Suprapubic skin (tissue), 4 donors: Measurements from ENCODE around the gene C2CD4D. TPM values are rescaled to one million over a fixed set of nuclear protein-coding genes. Genes with fewer than 3 reads are reported as not detected.

Experiments used
- DNase-seq, 2 donors: peaks; one replicate each; pipeline ENCODE4 v3.0.0-alpha.2; 2019; ENCODE audit warnings: low spot score in 2 of 2
- H3K27ac ChIP-seq: fragments of 200-600 bp; sonication (generic); one replicate; pipeline ENCODE4 v1.5.1; 2019
- H3K27me3 ChIP-seq: fragments of 200-600 bp; sonication (generic); one replicate; pipeline ENCODE4 v1.5.1; 2019
- H3K36me3 ChIP-seq: fragments of 200-600 bp; sonication (generic); one replicate; pipeline ENCODE4 v1.5.1; 2019
- H3K4me1 ChIP-seq: fragments of 200-600 bp; sonication (generic); one replicate; pipeline ENCODE4 v1.5.1; 2019
- H3K4me3 ChIP-seq: fragments of 200-600 bp; sonication (generic); one replicate; pipeline ENCODE4 v1.5.1; 2019; ENCODE audit warnings: mild to moderate bottlenecking
- H3K9me3 ChIP-seq: fragments of 200-600 bp; sonication (generic); one replicate; pipeline ENCODE4 v1.5.1; 2019
- CTCF ChIP-seq, 2 donors: fragments of 200-600 bp in 1 of 2; fragments of 450-650 bp in 1 of 2; sonication (generic) in 1 of 2; IDR thresholded peaks; one replicate each; pipeline ENCODE4 v1.5.1; 2016 to 2019; ENCODE audit warnings: antibody characterized with exemption in 2 of 2, mild to moderate bottlenecking in 1 of 2, moderate library complexity in 1 of 2
- EP300 ChIP-seq: sonication (generic); formaldehyde crosslinking; IDR thresholded peaks from one replicate; pipeline ENCODE4 v1.6.1; 2017; ENCODE audit warnings: antibody characterized with exemption
- POLR2A ChIP-seq, 2 donors: fragments of 450-650 bp; IDR thresholded peaks; one replicate each; pipeline ENCODE4 v1.6.1; 2017; ENCODE audit warnings: antibody characterized with exemption in 2 of 2, mild to moderate bottlenecking in 2 of 2, moderate library complexity in 2 of 2
- POLR2AphosphoS5 ChIP-seq, 3 donors: sonication (generic); formaldehyde crosslinking; IDR thresholded peaks; one replicate each; pipeline ENCODE4 v1.6.1; 2017; ENCODE audit warnings: antibody characterized with exemption in 3 of 3
- WGBS: methylation state at CpG from one replicate; pipeline ENCODE4 v1.1.5; 2018; 5-methylcytosine and 5-hydroxymethylcytosine counted together
- total RNA-seq, 4 donors: library from RNA; depleted of rRNA; stranded (reverse); fragments of >200 nt; gene quantifications; one replicate each; pipeline ENCODE4 v1.1.0, GENCODE V29; 2016

Gene C2CD4D
- total RNA-seq, 4 donors from 2014 or later = 0.68 to 7.3 (median 2.1) TPM

- Histone ChIP-seq H3K4me3 (no peak within 1 kb of the TSS), H3K27me3 (no peaks in the 10 kb centered on the region), H3K27ac (no peak within 1 kb of the TSS), H3K36me3 (no peaks in the 10 kb centered on the region), H3K4me1 (peaks cover 4% of the 10 kb centered on the region), H3K9me3 (no peaks in the 10 kb centered on the region)
- TF ChIP-seq EP300 = no peak
- no peak for TF ChIP-seq CTCF (IDR thresholded peaks at IDR 0.05)
- TF ChIP-seq POLR2AphosphoS5 (IDR thresholded peaks at IDR 0.05) = no peak
- no peak for TF ChIP-seq POLR2A (IDR thresholded peaks at IDR 0.05)
- no peak for DNase-seq
- WGBS = 50% methylated on average over 12 of the region's 12 CpGs
Measured at GRCh38 chr1:151805066-151805820, 34.4 kb downstream of the C2CD4D start, which contains the start of gene LINGO4. Gene LINGO4, minus strand, starts transcription at chr1:151805419. Its CDS starts 2,715 bp downstream, at chr1:151802704.

- Histone ChIP-seq H3K36me3 (no peaks in the 10 kb centered on the region), H3K27ac (no peak overlapping the region), H3K9me3 (no peaks in the 10 kb centered on the region), H3K4me3 (no peak overlapping the region), H3K27me3 (no peaks in the 10 kb centered on the region), H3K4me1 (no peaks in the 10 kb centered on the region)
- WGBS = 100% methylated on average over 3 of the region's 3 CpGs
- DNase-seq = no peak
- TF ChIP-seq POLR2AphosphoS5 (IDR thresholded peaks at IDR 0.05) (no peak), POLR2A (IDR thresholded peaks at IDR 0.05) (no peak), CTCF (IDR thresholded peaks at IDR 0.05) (no peak), EP300 (no peak)
Measured at GRCh38 chr1:151803915-151804314, 35.7 kb downstream of the C2CD4D start.

- Histone ChIP-seq H3K4me1 (no peaks in the 10 kb centered on the region), H3K9me3 (no peaks in the 10 kb centered on the region), H3K36me3 (no peaks in the 10 kb centered on the region), H3K4me3 (no peak overlapping the region), H3K27me3 (no peaks in the 10 kb centered on the region), H3K27ac (no peak overlapping the region)
- DNase-seq = no peak
- TF ChIP-seq POLR2AphosphoS5 (IDR thresholded peaks at IDR 0.05) (no peak), EP300 (no peak), POLR2A (IDR thresholded peaks at IDR 0.05) (no peak), CTCF (IDR thresholded peaks at IDR 0.05) (no peak)
Measured at GRCh38 chr1:151803164-151803563, 36.5 kb downstream of the C2CD4D start.

- Histone ChIP-seq H3K27me3 (no peaks in the 10 kb centered on the region), H3K4me1 (no peaks in the 10 kb centered on the region), H3K36me3 (no peaks in the 10 kb centered on the region), H3K9me3 (no peaks in the 10 kb centered on the region), H3K27ac (no peak overlapping the region), H3K4me3 (no peak overlapping the region)
- 100% methylated on average over 1 of the region's 5 CpGs for WGBS
- no peak for DNase-seq
- TF ChIP-seq POLR2A (IDR thresholded peaks at IDR 0.05) (no peak), EP300 (no peak), CTCF (IDR thresholded peaks at IDR 0.05) (no peak), POLR2AphosphoS5 (IDR thresholded peaks at IDR 0.05) (no peak)
Measured at GRCh38 chr1:151802372-151802771, 37.2 kb downstream of the C2CD4D start.

- H3K4me1 ChIP-seq = no peaks in the 10 kb centered on the region
- TF ChIP-seq EP300 (no peak), CTCF (IDR thresholded peaks at IDR 0.05) (no peak), POLR2A (IDR thresholded peaks at IDR 0.05) (no peak), POLR2AphosphoS5 (IDR thresholded peaks at IDR 0.05) (no peak)
- no peaks in the 10 kb centered on the region for H3K9me3 ChIP-seq
- no peak overlapping the region for H3K27ac ChIP-seq
- H3K36me3 ChIP-seq = no peaks in the 10 kb centered on the region
- DNase-seq = no peak
- no peaks in the 10 kb centered on the region for H3K27me3 ChIP-seq
- 79% methylated on average over 2 of the region's 7 CpGs for WGBS
- H3K4me3 ChIP-seq = no peak overlapping the region
Measured at GRCh38 chr1:151801846-151802245, 37.8 kb downstream of the C2CD4D start.
